Activated B cell treated with CpG ODN at 0.5 μM for 24 hours (primary cell): Measurements from ENCODE around the gene TMBIM6. TPM values are rescaled to one million over a fixed set of nuclear protein-coding genes. Genes with fewer than 3 reads are reported as not detected.

ENCODE experiments used
- ATAC-seq: fragments of 200-7000 bp; cut with Tn5 transposase; one replicate; pipeline ENCODE4 v1.10.0; 2021; ENCODE audit warnings: low read depth, mild to moderate bottlenecking, moderate library complexity
- CTCF ChIA-PET: fragments of 350-600 bp; sonication (Branson Sonifier 250); formaldehyde crosslinking; loops from one replicate; lab custom pipeline; 2021; ENCODE audit warnings: antibody characterized with exemption; lab: Charles Lee
- POLR2A ChIA-PET: fragments of 350-600 bp; sonication (Branson Sonifier 250); formaldehyde crosslinking; loops from one replicate; lab custom pipeline; 2021; ENCODE audit warnings: antibody characterized with exemption; lab: Charles Lee
- DNase-seq: peaks from one replicate; pipeline ENCODE4 v3.0.0; 2022
- H3K27ac Mint-ChIP-seq: one replicate; pipeline ENCODE4 v1.8.0; 2020; ENCODE audit warnings: mixed read lengths
- H3K27me3 Mint-ChIP-seq: one replicate; pipeline ENCODE4 v1.8.0; 2021; ENCODE audit warnings: mixed read lengths
- H3K36me3 Mint-ChIP-seq: one replicate; pipeline ENCODE4 v1.8.0; 2021; ENCODE audit warnings: low read depth, mixed read lengths
- H3K4me1 Mint-ChIP-seq: one replicate; pipeline ENCODE4 v1.8.0; 2021; ENCODE audit warnings: mixed read lengths
- H3K4me3 Mint-ChIP-seq: one replicate; pipeline ENCODE4 v1.8.0; 2020; ENCODE audit warnings: mild to moderate bottlenecking, mixed read lengths
- H3K9me3 Mint-ChIP-seq: one replicate; pipeline ENCODE4 v1.8.0; 2020; ENCODE audit warnings: mixed read lengths
- CTCF ChIP-seq: fragments of 200-600 bp; IDR thresholded peaks from one replicate; pipeline ENCODE4 v1.8.0; 2022; ENCODE audit warnings: antibody characterized with exemption, mild to moderate bottlenecking
- intact Hi-C: fragments of 100-400 bp; cut with micrococcal nuclease; formaldehyde crosslinking; loops from one replicate; pipeline ENCODE4 v1.15.1; 2024
- total RNA-seq: library from RNA; stranded (reverse); gene quantifications from 2 replicates; pipeline ENCODE4 v1.2.3, GENCODE V29; 2022

Gene TMBIM6
- total RNA-seq, 1 donor from 2014 or later = 366 TPM

- Mint-ChIP-seq H3K4me1 (peaks cover 79% of the 10 kb centered on the region), H3K27ac (peak overlapping the region; percentile 60), H3K4me3 (peak overlapping the region; percentile 84), H3K36me3 (peaks cover 4% of the 10 kb centered on the region), H3K9me3 (no peaks in the 10 kb centered on the region), H3K27me3 (no peaks in the 10 kb centered on the region)
- ATAC-seq = no peak
- ChIA-PET POLR2A (interaction anchor here (0.9 to 3.4 kb wide), 7 partner anchors 9 to 44 kb away, joined by 3 to 19 read pairs (median 14); partner anchors contain the start of genes FMNL3 and TMBIM6), CTCF (interaction anchor here (0.6 to 1.3 kb wide), 3 partner anchors 27 to 60 kb away, joined by 3 to 5 read pairs (median 3); no protein-coding TSS in a partner anchor)
- intact Hi-C loops = loop anchor here (2.0 kb wide), 2 partner anchors 53 to 331 kb away; partner anchors contain the start of gene SPATS2
- no peak for TF ChIP-seq CTCF
- no peak for DNase-seq
Measured at GRCh38 chr12:49697808-49698207, 43.5 kb upstream of the TMBIM6 start.

- H3K4me1 Mint-ChIP-seq = peaks cover 83% of the 10 kb centered on the region
- H3K27ac Mint-ChIP-seq = peak overlapping the region; percentile 96
Measured at GRCh38 chr12:49698619-49699545, 42.5 kb upstream of the TMBIM6 start.

GRCh38 chr12:49702009-49702408 lies 39.3 kb upstream of the TMBIM6 start:
- ATAC-seq = no peak
- intact Hi-C loops = no loop called here
- Mint-ChIP-seq H3K27me3 (no peaks in the 10 kb centered on the region), H3K4me3 (peak overlapping the region; percentile 11), H3K9me3 (no peaks in the 10 kb centered on the region), H3K36me3 (peaks cover 14% of the 10 kb centered on the region), H3K27ac (peak overlapping the region; percentile 70), H3K4me1 (peaks cover 87% of the 10 kb centered on the region)
- ChIA-PET CTCF (interaction anchor here (1.6 to 17.1 kb wide), 2 partner anchors 11 to 60 kb away, joined by 5 to 284 read pairs; no protein-coding TSS in a partner anchor), POLR2A (interaction anchor here (0.6 to 7.1 kb wide), 6 partner anchors 14 to 61 kb away, joined by 3 to 265 read pairs (median 5); no protein-coding TSS in a partner anchor)
- TF ChIP-seq CTCF = no peak
- no peak for DNase-seq

More at GRCh38 chr12:49698619-49699545, 42.5 kb upstream of the TMBIM6 start:
- DNase-seq = peak; percentile 57
- CTCF ChIA-PET = interaction anchor here (0.7 to 1.3 kb wide), 3 partner anchors 19 to 55 kb away, joined by 3 to 5 read pairs (median 4); no protein-coding TSS in a partner anchor
- Mint-ChIP-seq H3K36me3 (peaks cover 6% of the 10 kb centered on the region), H3K9me3 (no peaks in the 10 kb centered on the region), H3K27me3 (no peaks in the 10 kb centered on the region), H3K4me3 (peak overlapping the region; percentile 84)
- peak; percentile 82 for ATAC-seq
- intact Hi-C loops = loop anchor here (1.0 to 2.0 kb wide), 6 partner anchors 8 to 332 kb away; partner anchors contain the start of genes FMNL3 and SPATS2
- TF ChIP-seq CTCF = no peak
- POLR2A ChIA-PET = interaction anchor here (0.5 to 3.4 kb wide), 11 partner anchors 8 to 136 kb away, joined by 3 to 19 read pairs (median 11); partner anchors contain the start of genes FMNL3 and TMBIM6

- CTCF ChIA-PET = interaction anchor here (0.6 to 17.1 kb wide), 9 partner anchors 12 to 1666 kb away, joined by 3 to 284 read pairs (median 4); partner anchors contain the start of gene TMBIM6
- Mint-ChIP-seq H3K4me1 (peaks cover 83% of the 10 kb centered on the region), H3K27me3 (no peaks in the 10 kb centered on the region), H3K4me3 (peak overlapping the region; percentile 68), H3K36me3 (peaks cover 14% of the 10 kb centered on the region), H3K27ac (peak overlapping the region; percentile 81), H3K9me3 (no peaks in the 10 kb centered on the region)
- intact Hi-C loops = no loop called here
- ATAC-seq = no peak
- POLR2A ChIA-PET = interaction anchor here (0.6 to 7.1 kb wide), 11 partner anchors 12 to 62 kb away, joined by 3 to 265 read pairs (median 7); partner anchors contain the start of gene TMBIM6
- TF ChIP-seq CTCF = no peak
- no peak for DNase-seq
Measured at GRCh38 chr12:49702676-49703215, 38.6 kb upstream of the TMBIM6 start.
